PC-9 (cell line): ENCODE results near the gene CFAP97D2.

Experiments used
- CTCF ChIP-seq: fragments of 200-600 bp; sonication (generic); conservative IDR thresholded peaks from 2 replicates; pipeline ENCODE4 v1.6.1; 2017; ENCODE audit warnings: mixed run types, antibody characterized with exemption, mild to moderate bottlenecking, moderate library complexity
- EZH2 ChIP-seq: fragments of 200-600 bp; sonication (generic); IDR thresholded peaks from 2 replicates; pipeline ENCODE4 v1.8.0; 2017; ENCODE audit warnings: antibody characterized with exemption, low read depth

- TF ChIP-seq CTCF, result no peak
- no peak for TF ChIP-seq EZH2
Observed at GRCh38 chr13:114241918-114242317, 62.9 kb downstream of the CFAP97D2 start.
